ENCODE data around the gene GUCY2C. TPM values are rescaled to one million over a fixed set of nuclear protein-coding genes. Genes with fewer than 3 reads are reported as not detected.
"Not testable (repeated sequence)": the region's sequence is repeated elsewhere in the genome, so short reads cannot be mapped to it uniquely, and the experiment has no call there.

The GUCY2C gene
- polyA plus RNA-seq, 1 donor = 1.1 TPM

- DNase-seq = not testable (repeated sequence)
These were observed 14.2 kb downstream of the GUCY2C start for GRCh38 chr12:14682231-14682630.

GRCh38 chr12:14681625-14682024 is 14.8 kb downstream of the GUCY2C start:
- DNase-seq = no peak

- no peak for DNase-seq
These were observed 15.2 kb downstream of the GUCY2C start for GRCh38 chr12:14681190-14681589.

GRCh38 chr12:14678547-14679150 is 17.8 kb downstream of the GUCY2C start:
- no peak for DNase-seq

- DNase-seq = no peak
These were observed 27.8 kb downstream of the GUCY2C start for GRCh38 chr12:14668591-14668990.

GRCh38 chr12:14665354-14666348 is 30.7 kb downstream of the GUCY2C start:
- DNase-seq = peak; percentile 10

GRCh38 chr12:14664434-14665023 is 31.9 kb downstream of the GUCY2C start:
- peak; percentile 32 for DNase-seq

GRCh38 chr12:14663002-14663401 is 33.4 kb downstream of the GUCY2C start:
- no peak for DNase-seq

- DNase-seq = no peak
These were observed 39.6 kb downstream of the GUCY2C start for GRCh38 chr12:14656846-14657245.

GRCh38 chr12:14655284-14655683 is 41.1 kb downstream of the GUCY2C start:
- no peak for DNase-seq

GRCh38 chr12:14654842-14655241 is 41.6 kb downstream of the GUCY2C start:
- no peak for DNase-seq

GRCh38 chr12:14654416-14654815 is 42.0 kb downstream of the GUCY2C start:
- DNase-seq = no peak

GRCh38 chr12:14652483-14652882 is 43.9 kb downstream of the GUCY2C start:
- DNase-seq = no peak

- DNase-seq = no peak
These were observed 45.0 kb downstream of the GUCY2C start for GRCh38 chr12:14651371-14651770.

- no peak for DNase-seq
These were observed 45.6 kb downstream of the GUCY2C start for GRCh38 chr12:14650789-14651188.

- no peak for DNase-seq
These were observed 49.2 kb downstream of the GUCY2C start for GRCh38 chr12:14647028-14647750.

- DNase-seq = no peak
These were observed 53.1 kb downstream of the GUCY2C start for GRCh38 chr12:14643251-14643650.

GRCh38 chr12:14638066-14638465 is 58.3 kb downstream of the GUCY2C start:
- no peak for DNase-seq

GRCh38 chr12:14635776-14636175 is 60.6 kb downstream of the GUCY2C start:
- DNase-seq = no peak

- no peak for DNase-seq
These were observed 65.6 kb downstream of the GUCY2C start for GRCh38 chr12:14630793-14631192.

GRCh38 chr12:14629832-14630710 is 66.3 kb downstream of the GUCY2C start:
- peak; percentile 82 for DNase-seq
